ENCODE data around the gene FLT1.

The FLT1 gene

GRCh38 chr13:28538932-28539331 is 44.0 kb upstream of the FLT1 start:
- no peak overlapping the region for H3K9ac ChIP-seq (ENCODE audit: low read length)
- no peak overlapping the region for H3K4me2 ChIP-seq (ENCODE audit: low read length)
- no peak overlapping the region for H3K27ac ChIP-seq (ENCODE audit: low read depth, low read length, poor library complexity, severe bottlenecking)

DNA sequence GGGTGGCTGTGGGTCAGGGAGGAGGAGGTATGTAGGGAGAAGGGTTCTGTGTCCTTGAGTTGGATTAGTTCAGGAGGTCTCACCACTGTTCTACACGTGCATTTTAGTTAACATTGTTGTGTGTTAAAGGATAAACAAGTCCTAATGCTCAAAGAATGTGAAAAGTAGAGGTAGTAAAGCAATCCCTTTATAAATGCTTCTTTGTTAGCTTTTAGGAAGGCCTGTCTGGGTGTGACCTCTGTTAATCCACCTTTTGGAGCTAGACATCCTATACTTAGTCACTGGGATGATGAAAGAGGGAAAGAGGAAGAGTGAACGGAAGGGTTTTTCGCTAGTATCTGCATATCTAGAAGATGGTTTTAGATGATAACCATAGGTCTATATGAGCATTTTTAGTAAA is 42.2 kb upstream of the FLT1 start:
- Histone ChIP-seq H3K79me2 (ENCODE audit: insufficient read depth, low read length) (no peaks in the 10 kb centered on the region), H3K27ac (ENCODE audit: low read depth, low read length, poor library complexity, severe bottlenecking) (no peak overlapping the region), H2AFZ (ENCODE audit: low read length) (no peak overlapping the region), H3K27me3 (ENCODE audit: insufficient read depth, low read length) (no peaks in the 10 kb centered on the region), H3K4me3 (ENCODE audit: low read depth, low read length, poor library complexity, severe bottlenecking) (no peak overlapping the region), H3K9me3 (ENCODE audit: low read length) (no peaks in the 10 kb centered on the region), H3K9ac (ENCODE audit: low read length) (no peak overlapping the region), H3K4me1 (ENCODE audit: insufficient read depth, low read length, severe bottlenecking) (no peaks in the 10 kb centered on the region), H3K36me3 (ENCODE audit: insufficient read depth, low read length) (no peaks in the 10 kb centered on the region), H3K9me2 (ENCODE audit: low read depth, low read length) (no peaks in the 10 kb centered on the region), H3K4me2 (ENCODE audit: low read length) (no peak overlapping the region), H4K20me1 (ENCODE audit: insufficient read depth, low read length) (no peaks in the 10 kb centered on the region), H3F3A (ENCODE audit: insufficient read depth, low read length) (no peaks in the 10 kb centered on the region)
- TF ChIP-seq CTCF (IDR thresholded peaks at IDR 0.05; ENCODE audit: low read length) (no peak), EZH2 (IDR thresholded peaks at IDR 0.05; ENCODE audit: borderline replicate concordance, low read length) (no peak)

More at GRCh38 chr13:28538932-28539331, 44.0 kb upstream of the FLT1 start:
- Histone ChIP-seq H3K4me3 (ENCODE audit: low read depth, low read length, poor library complexity, severe bottlenecking) (no peak overlapping the region), H4K20me1 (ENCODE audit: insufficient read depth, low read length) (no peaks in the 10 kb centered on the region), H3K9me3 (ENCODE audit: low read length) (no peaks in the 10 kb centered on the region), H3K4me1 (ENCODE audit: insufficient read depth, low read length, severe bottlenecking) (no peaks in the 10 kb centered on the region), H3K36me3 (ENCODE audit: insufficient read depth, low read length) (no peaks in the 10 kb centered on the region), H3K27me3 (ENCODE audit: insufficient read depth, low read length) (no peaks in the 10 kb centered on the region), H3K79me2 (ENCODE audit: insufficient read depth, low read length) (no peaks in the 10 kb centered on the region), H3K9me2 (ENCODE audit: low read depth, low read length) (no peaks in the 10 kb centered on the region), H3F3A (ENCODE audit: insufficient read depth, low read length) (no peaks in the 10 kb centered on the region), H2AFZ (ENCODE audit: low read length) (no peak overlapping the region)
- no peak for TF ChIP-seq CTCF (IDR thresholded peaks at IDR 0.05; ENCODE audit: low read length)
- TF ChIP-seq EZH2 (IDR thresholded peaks at IDR 0.05; ENCODE audit: borderline replicate concordance, low read length), result no peak

GRCh38 chr13:28536371-28536770 is 41.4 kb upstream of the FLT1 start:
- no peak for TF ChIP-seq CTCF (IDR thresholded peaks at IDR 0.05; ENCODE audit: low read length)
- no peak for TF ChIP-seq EZH2 (IDR thresholded peaks at IDR 0.05; ENCODE audit: borderline replicate concordance, low read length)
- Histone ChIP-seq H3K4me1 (ENCODE audit: insufficient read depth, low read length, severe bottlenecking) (no peaks in the 10 kb centered on the region), H3K4me2 (ENCODE audit: low read length) (no peak overlapping the region), H3K27ac (ENCODE audit: low read depth, low read length, poor library complexity, severe bottlenecking) (no peak overlapping the region), H3K9me3 (ENCODE audit: low read length) (no peaks in the 10 kb centered on the region), H3F3A (ENCODE audit: insufficient read depth, low read length) (no peaks in the 10 kb centered on the region), H3K27me3 (ENCODE audit: insufficient read depth, low read length) (no peaks in the 10 kb centered on the region), H3K79me2 (ENCODE audit: insufficient read depth, low read length) (no peaks in the 10 kb centered on the region), H4K20me1 (ENCODE audit: insufficient read depth, low read length) (no peaks in the 10 kb centered on the region), H3K4me3 (ENCODE audit: low read depth, low read length, poor library complexity, severe bottlenecking) (no peak overlapping the region), H2AFZ (ENCODE audit: low read length) (no peak overlapping the region), H3K9ac (ENCODE audit: low read length) (no peak overlapping the region), H3K36me3 (ENCODE audit: insufficient read depth, low read length) (no peaks in the 10 kb centered on the region), H3K9me2 (ENCODE audit: low read depth, low read length) (no peaks in the 10 kb centered on the region)

Data from OCI-LY1 (cell line).